HCT116 (cell line): ENCODE results near the gene COL23A1. TPM values are rescaled to one million over a fixed set of nuclear protein-coding genes. Genes with fewer than 3 reads are reported as not detected.

Source experiments
- ATAC-seq: fragments of 200-7000 bp; cut with Tn5 transposase; 2 replicates; pipeline ENCODE4 v1.9.1; 2020; ENCODE audit warnings: mild to moderate bottlenecking, moderate library complexity
- BruUV-seq: library from RNA; stranded (reverse); fragments of 400-500 nt; replicated peaks from 2 replicates; lab custom pipeline; 2021; lab: Mats Ljungman, UMichigan
- CTCF ChIA-PET: fragments of 300-600 bp; sonication (Branson Sonifier 250); formaldehyde crosslinking; loops from one replicate; lab custom pipeline; 2021; ENCODE audit warnings: antibody characterized with exemption; lab: Charles Lee
- POLR2A ChIA-PET: fragments of 300-600, 350-600 bp; sonication (Branson Sonifier 250); formaldehyde crosslinking; loops from one replicate; lab custom pipeline; 2021; ENCODE audit warnings: antibody characterized with exemption; lab: Charles Lee
- RAD21 ChIA-PET, 2 experiments: fragments of 300-600 bp; sonication (Branson Sonifier 250); formaldehyde crosslinking; loops; one replicate each; lab custom pipeline; 2023; ENCODE audit warnings: low total read pairs in 2 of 2; ENCODE audit not compliant: uncharacterized antibody in 2 of 2, unreplicated experiment in 2 of 2, low non-redundant PET in 1 of 2; lab: Charles Lee
- DNase-seq: peaks from one replicate; pipeline ENCODE4 v3.0.0-alpha.2; 2010; ENCODE audit warnings: low read depth, low spot score
- H2AFZ ChIP-seq: fragments of 200-600 bp; shearing (Covaris generic), sonication (generic); 2 replicates; pipeline ENCODE4 v1.6.1; 2017; ENCODE audit warnings: low read depth, mixed run types, mixed read lengths, antibody characterized with exemption, low read length; ENCODE audit not compliant: poor library complexity, severe bottlenecking
- H3K27ac ChIP-seq: 2 replicates; pipeline ENCODE4 v1.5.1; 2012; ENCODE audit warnings: low read depth, low read length
- H3K27me3 ChIP-seq: fragments of 200-600 bp; sonication (generic); 2 replicates; pipeline ENCODE4 v1.6.1; 2016; ENCODE audit warnings: mixed run types, low read length, mixed read lengths; ENCODE audit not compliant: insufficient read depth
- H3K36me3 ChIP-seq, 2 experiments: fragments of 200-500 bp in 1 of 2; fragments of 200-600 bp in 1 of 2; sonication (Bioruptor generic) in 1 of 2; sonication (generic) in 1 of 2; 2 replicates each; pipeline versions ENCODE4 v1.5.1 to v1.6.1; 2014 to 2016; ENCODE audit warnings: low read length in 2 of 2, inconsistent platforms in 1 of 2, mixed read lengths in 1 of 2, mixed run types in 1 of 2; ENCODE audit not compliant: insufficient read depth in 2 of 2, control insufficient read depth in 1 of 2
- H3K4me1 ChIP-seq, 2 experiments: fragments of 200-600 bp in 1 of 2; sonication (generic) in 1 of 2; 2 replicates each; pipeline versions ENCODE4 v1.5.1 to v1.6.1; 2012 to 2017; ENCODE audit warnings: low read length in 2 of 2, inconsistent platforms in 1 of 2, mild to moderate bottlenecking in 1 of 2, mixed read lengths in 1 of 2, mixed run types in 1 of 2, moderate library complexity in 1 of 2; ENCODE audit not compliant: insufficient read depth in 2 of 2, control insufficient read depth in 1 of 2
- H3K4me2 ChIP-seq: fragments of 200-600 bp; sonication (generic); 2 replicates; pipeline ENCODE4 v1.6.1; 2017; ENCODE audit warnings: mixed run types, low read length, mixed read lengths
- H3K4me3 ChIP-seq, 2 experiments: fragments of 200-600 bp in 1 of 2; sonication (generic) in 1 of 2; replicated peaks in 1 of 2; 2 replicates each; pipeline ENCODE4 v1.5.1; 2011 to 2016; ENCODE audit warnings: low read length in 2 of 2, control low read depth in 1 of 2, low read depth in 1 of 2, mild to moderate bottlenecking in 1 of 2, mixed read lengths in 1 of 2, mixed run types in 1 of 2
- H3K79me2 ChIP-seq: fragments of 200-600 bp; sonication (generic); 2 replicates; pipeline ENCODE4 v1.6.1; 2017; ENCODE audit warnings: mild to moderate bottlenecking, mixed run types, low read length, moderate library complexity, mixed read lengths; ENCODE audit not compliant: insufficient read depth
- H3K9ac ChIP-seq: fragments of 200-600 bp; sonication (generic); 2 replicates; pipeline ENCODE4 v1.6.1; 2016; ENCODE audit warnings: low read length, mixed read lengths
- H3K9me2 ChIP-seq: fragments of 200-600 bp; sonication (generic), shearing (Covaris generic); 2 replicates; pipeline ENCODE4 v1.6.1; 2017; ENCODE audit warnings: mixed run types, mild to moderate bottlenecking, moderate library complexity; ENCODE audit not compliant: insufficient read depth
- H3K9me3 ChIP-seq, 2 experiments: fragments of 200-500 bp in 1 of 2; fragments of 200-600 bp in 1 of 2; sonication (Bioruptor generic) in 1 of 2; sonication (generic) in 1 of 2; 2 replicates each; pipeline ENCODE4 v1.6.1; 2014 to 2017; ENCODE audit warnings: low read length in 2 of 2, mixed read lengths in 2 of 2, inconsistent platforms in 1 of 2, low read depth in 1 of 2, mild to moderate bottlenecking in 1 of 2, mixed run types in 1 of 2, moderate library complexity in 1 of 2; ENCODE audit not compliant: control insufficient read depth in 1 of 2, insufficient read depth in 1 of 2
- H4K20me1 ChIP-seq: fragments of 200-600 bp; sonication (generic), shearing (Covaris generic); 2 replicates; pipeline ENCODE4 v1.6.1; 2017; ENCODE audit warnings: mixed run types, mild to moderate bottlenecking, moderate library complexity; ENCODE audit not compliant: insufficient read depth
- CEBPB ChIP-seq: IDR thresholded peaks from 2 replicates; pipeline ENCODE4 v1.6.1; 2012; ENCODE audit warnings: low read depth
- ELF1 ChIP-seq: IDR thresholded peaks from 2 replicates; pipeline ENCODE4 v1.6.1; 2012; ENCODE audit warnings: low read depth, borderline replicate concordance
- EZH2 ChIP-seq: fragments of 200-600 bp; sonication (generic); IDR thresholded peaks from 2 replicates; pipeline ENCODE4 v1.6.1; 2017; ENCODE audit warnings: antibody characterized with exemption, mixed run types
- FOSL1 ChIP-seq: IDR thresholded peaks from 2 replicates; pipeline ENCODE4 v1.6.1; 2012; ENCODE audit warnings: low read depth
- JUND ChIP-seq: IDR thresholded peaks from 2 replicates; pipeline ENCODE4 v1.6.1; 2012
- POLR2AphosphoS5 ChIP-seq: IDR thresholded peaks from 2 replicates; pipeline ENCODE4 v1.6.1; 2011; ENCODE audit warnings: mild to moderate bottlenecking, low read depth, low read length, moderate library complexity
- RAD21 ChIP-seq: IDR thresholded peaks from 2 replicates; pipeline ENCODE4 v1.6.1; 2012; ENCODE audit warnings: low read depth, mild to moderate bottlenecking
- REST ChIP-seq: IDR thresholded peaks from 2 replicates; pipeline ENCODE4 v1.6.1; 2012; ENCODE audit warnings: low read depth
- SIN3A ChIP-seq: IDR thresholded peaks from 2 replicates; pipeline ENCODE4 v1.6.1; 2012; ENCODE audit warnings: low read depth
- SP1 ChIP-seq: IDR thresholded peaks from 2 replicates; pipeline ENCODE4 v1.6.1; 2012; ENCODE audit warnings: low read depth
- SRF ChIP-seq: IDR thresholded peaks from 2 replicates; pipeline ENCODE4 v1.6.1; 2012; ENCODE audit warnings: low read depth
- TCF7L2 ChIP-seq: IDR thresholded peaks from 2 replicates; pipeline ENCODE4 v1.7.0; 2011; ENCODE audit warnings: borderline replicate concordance, inconsistent platforms; ENCODE audit not compliant: insufficient read depth, insufficient read length; ENCODE audit errors: extremely low read depth
- YY1 ChIP-seq: IDR thresholded peaks from 2 replicates; pipeline ENCODE4 v1.6.1; 2011; ENCODE audit warnings: low read length, low read depth, moderate library complexity, mild to moderate bottlenecking; ENCODE audit not compliant: insufficient replicate concordance; ENCODE audit errors: extremely low read depth
- intact Hi-C: fragments of 100-400 bp; cut with micrococcal nuclease; formaldehyde crosslinking; loops from 2 replicates; pipeline ENCODE4 v1.10.0; 2022
- total RNA-seq: library from RNA; stranded (reverse); gene quantifications from one replicate; pipeline ENCODE4 v1.2.1, GENCODE V29; 2021; ENCODE audit not compliant: unreplicated experiment

Gene COL23A1
- total RNA-seq, 1 experiment from 2014 or later, result not detected

GRCh38 chr5:178476972-178477754 is 113.0 kb downstream of the COL23A1 start (continued):
- no peak for TF ChIP-seq REST
- TF ChIP-seq EZH2, result no peak
- TF ChIP-seq SP1, result no peak
- no peak for TF ChIP-seq TCF7L2
- TF ChIP-seq FOSL1, result no peak
- no peak for TF ChIP-seq CEBPB
- TF ChIP-seq ELF1, result no peak
- TF ChIP-seq JUND, result no peak
- no peak for TF ChIP-seq SIN3A
- TF ChIP-seq YY1, result no peak
- no peak for TF ChIP-seq RAD21
- TF ChIP-seq, all 23 proteins: peak for 0

- TF ChIP-seq EZH2 (no peak), RAD21 (no peak), SRF (no peak), POLR2AphosphoS5 (no peak), YY1 (no peak), JUND (no peak), REST (no peak)
- CTCF ChIA-PET, result no interaction called here
- no peak for DNase-seq
- H4K20me1 ChIP-seq, result no peaks in the 10 kb centered on the region
- intact Hi-C loops, result no loop called here
- H3K9me3 ChIP-seq, result no peaks in the 10 kb centered on the region
- H3K4me3 ChIP-seq, result no peak overlapping the region
- peaks cover 0 to 2% of the 10 kb centered on the region in 2 experiments; a peak in 1 of 4 replicates for H3K4me1 ChIP-seq
- no peak overlapping the region for H3K4me2 ChIP-seq
- POLR2A ChIA-PET, result no interaction called here
- no peak overlapping the region for H3K27ac ChIP-seq
- no peaks in the 10 kb centered on the region for H3K9me2 ChIP-seq
- H3K9ac ChIP-seq, result no peak overlapping the region
- no TSS peak for BruUV-seq
- no peaks in the 10 kb centered on the region for H3K27me3 ChIP-seq
- no peak; the same call in 1 of the 2 replicates for ATAC-seq
- no peaks in the 10 kb centered on the region for H3K36me3 ChIP-seq
- H2AFZ ChIP-seq, result no peak overlapping the region
- RAD21 ChIA-PET, result no interaction called here
- H3K79me2 ChIP-seq, result no peaks in the 10 kb centered on the region
Observed at GRCh38 chr5:178476531-178476930, 113.7 kb downstream of the COL23A1 start.
